Activated T-helper 2 cell treated with anti-CD3 and anti-CD28 coated beads, Interferon-gamma antibody, Interleukin-2, Interleukin-4, amounts not matched to agents 10 μg/mL and 5 μg/mL and 100 μg/mL, durations not matched to agents 14 hours and 24 hours and 36 hours (primary cell): ENCODE results near the gene PRAMEF12. TPM values are rescaled to one million over a fixed set of nuclear protein-coding genes. Genes with fewer than 3 reads are reported as not detected.
"Not testable (repeated sequence)": the region's sequence is repeated elsewhere in the genome, so short reads cannot be mapped to it uniquely, and the experiment has no call there.

Experiments used
- DNase-seq: peaks from one replicate; pipeline ENCODE4 v3.0.0; 2021; ENCODE audit warnings: low spot score
- H3K27ac Mint-ChIP-seq: one replicate; pipeline ENCODE4 v1.8.0; 2021; ENCODE audit warnings: mixed read lengths
- H3K27me3 Mint-ChIP-seq: one replicate; pipeline ENCODE4 v1.8.0; 2021; ENCODE audit warnings: low read depth, mixed read lengths
- H3K36me3 Mint-ChIP-seq: one replicate; pipeline ENCODE4 v1.8.0; 2021; ENCODE audit warnings: low read depth, mixed read lengths
- H3K4me1 Mint-ChIP-seq: one replicate; pipeline ENCODE4 v1.8.0; 2021; ENCODE audit warnings: low read depth, mixed read lengths
- H3K4me3 Mint-ChIP-seq: one replicate; pipeline ENCODE4 v1.8.0; 2021; ENCODE audit warnings: low read depth, mild to moderate bottlenecking, moderate library complexity, mixed read lengths
- H3K9me3 Mint-ChIP-seq: one replicate; pipeline ENCODE4 v1.8.0; 2021; ENCODE audit warnings: mixed read lengths
- intact Hi-C: fragments of 100-400 bp; cut with micrococcal nuclease; formaldehyde crosslinking; loops from one replicate; pipeline ENCODE4 v1.15.1; 2023
- total RNA-seq: library from RNA; stranded (reverse); gene quantifications from 2 replicates; pipeline ENCODE4 v1.2.3, GENCODE V29; 2022

The PRAMEF12 gene
- total RNA-seq, 1 donor from 2014 or later: not detected

GRCh38 chr1:12775443-12775842 lies 1.9 kb downstream of the PRAMEF12 start:
- no peaks in the 10 kb centered on the region for H3K36me3 Mint-ChIP-seq
- intact Hi-C loops: no loop called here
- H3K4me3 Mint-ChIP-seq: no peak overlapping the region
- no peak for DNase-seq
- no peaks in the 10 kb centered on the region for H3K27me3 Mint-ChIP-seq
- no peaks in the 10 kb centered on the region for H3K9me3 Mint-ChIP-seq
- H3K27ac Mint-ChIP-seq: no peak overlapping the region
- no peaks in the 10 kb centered on the region for H3K4me1 Mint-ChIP-seq

- intact Hi-C loops: no loop called here
- H3K36me3 Mint-ChIP-seq: no peaks in the 10 kb centered on the region
- no peaks in the 10 kb centered on the region for H3K9me3 Mint-ChIP-seq
- H3K27ac Mint-ChIP-seq: no peak overlapping the region
- H3K4me1 Mint-ChIP-seq: no peaks in the 10 kb centered on the region
- H3K4me3 Mint-ChIP-seq: no peak overlapping the region
- DNase-seq: no peak
- no peaks in the 10 kb centered on the region for H3K27me3 Mint-ChIP-seq
Observed at GRCh38 chr1:12776801-12777557, 3.4 kb downstream of the PRAMEF12 start.

GRCh38 chr1:12778061-12778460 lies 4.5 kb downstream of the PRAMEF12 start:
- no peak overlapping the region for H3K4me3 Mint-ChIP-seq
- no peaks in the 10 kb centered on the region for H3K4me1 Mint-ChIP-seq
- H3K9me3 Mint-ChIP-seq: no peaks in the 10 kb centered on the region
- H3K36me3 Mint-ChIP-seq: no peaks in the 10 kb centered on the region
- no peak overlapping the region for H3K27ac Mint-ChIP-seq
- intact Hi-C loops: no loop called here
- no peaks in the 10 kb centered on the region for H3K27me3 Mint-ChIP-seq
- no peak for DNase-seq

- no peaks in the 10 kb centered on the region for H3K36me3 Mint-ChIP-seq
- H3K27ac Mint-ChIP-seq: no peak overlapping the region
- H3K27me3 Mint-ChIP-seq: no peaks in the 10 kb centered on the region
- no peak overlapping the region for H3K4me3 Mint-ChIP-seq
- intact Hi-C loops: no loop called here
- no peaks in the 10 kb centered on the region for H3K4me1 Mint-ChIP-seq
- no peak for DNase-seq
- H3K9me3 Mint-ChIP-seq: peaks cover 4% of the 10 kb centered on the region
Observed at GRCh38 chr1:12778907-12779306, 5.4 kb downstream of the PRAMEF12 start.

- H3K36me3 Mint-ChIP-seq, H3K4me3 Mint-ChIP-seq, DNase-seq, H3K4me1 Mint-ChIP-seq, H3K27me3 Mint-ChIP-seq, intact Hi-C loops, H3K27ac Mint-ChIP-seq: not testable (repeated sequence)
- peaks cover 13% of the 10 kb centered on the region for H3K9me3 Mint-ChIP-seq
Observed at GRCh38 chr1:12781488-12781887, 8.0 kb downstream of the PRAMEF12 start.

GRCh38 chr1:12783783-12784182 lies 10.2 kb downstream of the PRAMEF12 start:
- DNase-seq, intact Hi-C loops, H3K36me3 Mint-ChIP-seq, H3K4me1 Mint-ChIP-seq, H3K27me3 Mint-ChIP-seq, H3K4me3 Mint-ChIP-seq, H3K27ac Mint-ChIP-seq: not testable (repeated sequence)
- H3K9me3 Mint-ChIP-seq: peaks cover 13% of the 10 kb centered on the region

GRCh38 chr1:12784729-12785128 lies 11.2 kb downstream of the PRAMEF12 start:
- H3K4me3 Mint-ChIP-seq, H3K27ac Mint-ChIP-seq, H3K4me1 Mint-ChIP-seq, H3K27me3 Mint-ChIP-seq, intact Hi-C loops, DNase-seq, H3K36me3 Mint-ChIP-seq: not testable (repeated sequence)
- H3K9me3 Mint-ChIP-seq: peaks cover 13% of the 10 kb centered on the region

DNA sequence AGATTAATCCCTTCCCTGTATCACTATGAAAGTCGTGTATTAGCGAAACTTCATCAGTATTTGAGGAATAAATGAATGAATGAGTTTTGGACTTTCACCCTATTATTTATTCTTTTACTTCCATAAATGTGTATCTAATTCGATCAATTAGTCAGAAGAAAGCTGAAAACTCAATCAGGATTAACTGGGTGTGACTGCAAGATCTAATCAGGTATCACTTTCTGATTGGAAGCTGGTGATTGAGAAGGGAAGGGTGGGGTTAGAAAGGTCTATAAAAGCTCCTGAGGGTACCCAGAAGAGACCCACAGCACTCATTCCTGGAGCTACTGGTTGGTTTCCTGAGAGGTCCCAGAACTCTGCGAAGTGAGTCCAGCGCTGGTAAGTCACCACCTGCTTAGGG lies 17.6 kb downstream of the PRAMEF12 start, which contains the start of gene PRAMEF1:
Gene PRAMEF1 (plus strand): TSS at position 301 of the 400 bp plus-strand sequence. CDS start 1,831 bp downstream, outside the sequence.
- H3K36me3 Mint-ChIP-seq, intact Hi-C loops, H3K27me3 Mint-ChIP-seq, H3K27ac Mint-ChIP-seq, H3K4me1 Mint-ChIP-seq, H3K4me3 Mint-ChIP-seq, DNase-seq, H3K9me3 Mint-ChIP-seq: not testable (repeated sequence)

GRCh38 chr1:12798911-12799310 lies 25.4 kb downstream of the PRAMEF12 start:
- intact Hi-C loops: no loop called here
- Mint-ChIP-seq H3K4me1 (no peaks in the 10 kb centered on the region), H3K4me3 (no peak overlapping the region), H3K27ac (no peak overlapping the region), H3K9me3 (no peaks in the 10 kb centered on the region), H3K36me3 (no peaks in the 10 kb centered on the region), H3K27me3 (no peaks in the 10 kb centered on the region)
- DNase-seq: no peak

- Mint-ChIP-seq H3K4me1 (no peaks in the 10 kb centered on the region), H3K4me3 (no peak overlapping the region), H3K27ac (no peak overlapping the region), H3K36me3 (no peaks in the 10 kb centered on the region), H3K27me3 (no peaks in the 10 kb centered on the region), H3K9me3 (peaks cover 1% of the 10 kb centered on the region)
- intact Hi-C loops: no loop called here
- no peak for DNase-seq
Observed at GRCh38 chr1:12799730-12800129, 26.2 kb downstream of the PRAMEF12 start.

DNA sequence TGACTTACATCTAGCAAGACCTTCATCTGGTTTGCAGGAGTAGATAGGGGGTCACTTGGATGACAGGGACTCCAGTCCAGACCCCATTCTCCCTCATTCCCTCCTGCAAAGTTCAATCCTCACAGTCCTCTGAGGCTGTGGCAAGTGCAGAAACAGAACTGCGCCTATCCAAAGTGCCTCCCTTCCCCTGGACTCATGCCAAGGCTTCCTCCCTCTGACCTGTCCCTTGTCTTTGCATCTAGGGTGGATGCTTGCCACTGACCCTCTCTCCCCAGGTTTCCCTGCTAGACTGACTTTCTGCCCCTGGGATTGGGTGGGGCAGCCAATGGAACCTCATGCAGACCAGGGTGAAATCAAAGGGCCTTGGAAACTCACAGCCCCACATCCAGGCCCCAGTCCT lies 36.4 kb downstream of the PRAMEF12 start:
- peaks cover 2% of the 10 kb centered on the region for H3K27me3 Mint-ChIP-seq

DNA sequence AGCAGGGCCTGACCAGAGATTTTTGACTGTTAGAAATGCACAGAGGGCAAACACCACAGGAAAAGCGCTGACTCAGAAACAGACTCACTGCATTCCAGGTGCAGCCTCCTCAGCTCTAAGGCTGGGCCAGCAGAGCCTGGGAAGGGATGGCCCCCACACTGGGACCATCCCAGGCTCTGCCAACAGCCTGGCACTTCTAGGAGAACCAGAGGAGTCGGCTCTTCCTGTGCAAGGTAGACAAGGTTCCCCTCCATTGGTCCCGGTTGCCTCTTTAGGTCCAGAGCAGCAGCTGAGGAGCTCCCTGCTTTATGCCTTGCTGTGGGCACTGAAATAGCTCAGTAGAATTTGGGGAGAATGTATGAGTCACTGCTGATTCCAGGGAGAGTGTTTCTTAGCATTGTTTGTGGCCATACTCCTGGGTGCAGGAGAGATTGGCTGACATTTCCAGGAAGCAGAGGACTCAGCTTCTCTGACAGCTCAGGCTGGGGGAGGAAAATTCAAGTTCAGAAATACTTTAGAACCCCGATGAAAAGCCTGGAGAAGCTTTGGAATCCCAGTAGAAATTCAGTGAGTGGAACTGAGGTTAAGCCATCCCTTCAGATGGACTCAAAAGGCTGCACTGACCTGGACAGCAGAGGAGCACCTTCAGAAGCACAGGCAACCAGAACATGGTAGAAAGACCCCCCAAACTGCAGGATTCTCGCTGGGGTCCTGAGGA lies 37.3 kb downstream of the PRAMEF12 start:
- H3K4me1 Mint-ChIP-seq: no peaks in the 10 kb centered on the region
- no peaks in the 10 kb centered on the region for H3K36me3 Mint-ChIP-seq
- no peak for DNase-seq
- H3K27ac Mint-ChIP-seq: no peak overlapping the region
- peaks cover 2% of the 10 kb centered on the region for H3K27me3 Mint-ChIP-seq
- H3K4me3 Mint-ChIP-seq: no peak overlapping the region
- peaks cover 3% of the 10 kb centered on the region for H3K9me3 Mint-ChIP-seq
- intact Hi-C loops: no loop called here

More for the DNA sequence above, 36.4 kb downstream of the PRAMEF12 start:
- peaks cover 7% of the 10 kb centered on the region for H3K9me3 Mint-ChIP-seq
- H3K4me3 Mint-ChIP-seq: no peak overlapping the region
- DNase-seq: no peak
- H3K4me1 Mint-ChIP-seq: no peaks in the 10 kb centered on the region
- H3K36me3 Mint-ChIP-seq: no peaks in the 10 kb centered on the region
- H3K27ac Mint-ChIP-seq: no peak overlapping the region
- intact Hi-C loops: no loop called here

GRCh38 chr1:12811409-12811784 lies 37.9 kb downstream of the PRAMEF12 start:
- no peak for DNase-seq
- Mint-ChIP-seq H3K27me3 (peaks cover 2% of the 10 kb centered on the region), H3K9me3 (peaks cover 3% of the 10 kb centered on the region), H3K36me3 (no peaks in the 10 kb centered on the region), H3K27ac (no peak overlapping the region), H3K4me3 (no peak overlapping the region), H3K4me1 (no peaks in the 10 kb centered on the region)
- intact Hi-C loops: no loop called here
